ENCODE data around the gene MRFAP1L1.

The MRFAP1L1 gene

GRCh38 chr4:6710996-6711395, 1.3 kb upstream of the MRFAP1L1 start:
- no peak overlapping the region for H3K4me3 ChIP-seq (ENCODE audit: low read depth in 1 of 2, low read length in 2 of 2)
- peaks cover 45% of the 10 kb centered on the region for H3K4me1 ChIP-seq (ENCODE audit: insufficient read depth, low read length)
- no peak overlapping the region for H3K9ac ChIP-seq (ENCODE audit: low read depth, low read length)
- no peak overlapping the region for H2AFZ ChIP-seq (ENCODE audit: low read depth, low read length)
- TF ChIP-seq, protein P1, sequence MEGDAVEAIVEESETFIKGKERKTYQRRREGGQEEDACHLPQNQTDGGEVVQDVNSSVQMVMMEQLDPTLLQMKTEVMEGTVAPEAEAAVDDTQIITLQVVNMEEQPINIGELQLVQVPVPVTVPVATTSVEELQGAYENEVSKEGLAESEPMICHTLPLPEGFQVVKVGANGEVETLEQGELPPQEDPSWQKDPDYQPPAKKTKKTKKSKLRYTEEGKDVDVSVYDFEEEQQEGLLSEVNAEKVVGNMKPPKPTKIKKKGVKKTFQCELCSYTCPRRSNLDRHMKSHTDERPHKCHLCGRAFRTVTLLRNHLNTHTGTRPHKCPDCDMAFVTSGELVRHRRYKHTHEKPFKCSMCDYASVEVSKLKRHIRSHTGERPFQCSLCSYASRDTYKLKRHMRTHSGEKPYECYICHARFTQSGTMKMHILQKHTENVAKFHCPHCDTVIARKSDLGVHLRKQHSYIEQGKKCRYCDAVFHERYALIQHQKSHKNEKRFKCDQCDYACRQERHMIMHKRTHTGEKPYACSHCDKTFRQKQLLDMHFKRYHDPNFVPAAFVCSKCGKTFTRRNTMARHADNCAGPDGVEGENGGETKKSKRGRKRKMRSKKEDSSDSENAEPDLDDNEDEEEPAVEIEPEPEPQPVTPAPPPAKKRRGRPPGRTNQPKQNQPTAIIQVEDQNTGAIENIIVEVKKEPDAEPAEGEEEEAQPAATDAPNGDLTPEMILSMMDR (IDR thresholded peaks at IDR 0.05; ENCODE audit: borderline replicate concordance, extremely low read depth, low read length, poor library complexity, severe bottlenecking) = no peak
- TF ChIP-seq EZH2 (IDR thresholded peaks at IDR 0.05; ENCODE audit: borderline replicate concordance, low read depth, low read length, severe bottlenecking) = no peak
- H3K79me2 ChIP-seq (ENCODE audit: insufficient read depth, low read length) = peaks cover 43% of the 10 kb centered on the region
- DNase-seq (no peak), ATAC-seq (ENCODE audit: insufficient read depth, low read depth) (no peak)
- peaks cover 27% of the 10 kb centered on the region for H3K36me3 ChIP-seq (ENCODE audit: insufficient read depth, low read length)
- peak overlapping the region; percentile 87 for H3K4me2 ChIP-seq (ENCODE audit: insufficient read depth, low read length)
- H3K27ac ChIP-seq (ENCODE audit: low read length) = no peak overlapping the region
- no peaks in the 10 kb centered on the region for H3K27me3 ChIP-seq (ENCODE audit: insufficient read depth, low read length, poor library complexity)
- H4K20me1 ChIP-seq (ENCODE audit: insufficient read depth, low read length) = peaks cover 18% of the 10 kb centered on the region; the same call in 1 of the 2 replicates
- no peaks in the 10 kb centered on the region for H3K9me3 ChIP-seq (ENCODE audit: insufficient read depth, low read length, severe bottlenecking)

GRCh38 chr4:6710282-6710681, 617 bp upstream of the MRFAP1L1 start:
- Histone ChIP-seq H4K20me1 (ENCODE audit: insufficient read depth, low read length) (peaks cover 18% of the 10 kb centered on the region; the same call in 1 of the 2 replicates), H3K4me1 (ENCODE audit: insufficient read depth, low read length) (peaks cover 40% of the 10 kb centered on the region), H3K4me2 (ENCODE audit: insufficient read depth, low read length) (peak overlapping the region; percentile 87), H3K9ac (ENCODE audit: low read depth, low read length) (peak overlapping the region; percentile 83), H3K4me3 (ENCODE audit: low read depth in 1 of 2, low read length in 2 of 2) (peak overlapping the region; percentile 71 to 76; a peak in 3 of 4 replicates), H3K27ac (ENCODE audit: low read length) (peak overlapping the region; percentile 56), H3K9me3 (ENCODE audit: insufficient read depth, low read length, severe bottlenecking) (no peaks in the 10 kb centered on the region), H3K36me3 (ENCODE audit: insufficient read depth, low read length) (peaks cover 30% of the 10 kb centered on the region), H3K27me3 (ENCODE audit: insufficient read depth, low read length, poor library complexity) (no peaks in the 10 kb centered on the region), H2AFZ (ENCODE audit: low read depth, low read length) (peak overlapping the region; percentile 78), H3K79me2 (ENCODE audit: insufficient read depth, low read length) (peaks cover 50% of the 10 kb centered on the region)
- no peak for DNase-seq
- no peak for TF ChIP-seq EZH2 (IDR thresholded peaks at IDR 0.05; ENCODE audit: borderline replicate concordance, low read depth, low read length, severe bottlenecking)
- TF ChIP-seq, protein P1 (IDR thresholded peaks at IDR 0.05; ENCODE audit: borderline replicate concordance, extremely low read depth, low read length, poor library complexity, severe bottlenecking) = no peak
- peak; percentile 8; the same call in 1 of the 3 replicates for ATAC-seq (ENCODE audit: insufficient read depth, low read depth)

- TF ChIP-seq, protein P1 (IDR thresholded peaks at IDR 0.05; ENCODE audit: borderline replicate concordance, extremely low read depth, low read length, poor library complexity, severe bottlenecking) = no peak
- TF ChIP-seq EZH2 (IDR thresholded peaks at IDR 0.05; ENCODE audit: borderline replicate concordance, low read depth, low read length, severe bottlenecking) = no peak
- Histone ChIP-seq H3K9ac (ENCODE audit: low read depth, low read length) (no peak overlapping the region), H3K79me2 (ENCODE audit: insufficient read depth, low read length) (peaks cover 72% of the 10 kb centered on the region), H3K4me1 (ENCODE audit: insufficient read depth, low read length) (peaks cover 36% of the 10 kb centered on the region), H3K4me3 (ENCODE audit: low read depth in 1 of 2, low read length in 2 of 2) (no peak overlapping the region; a peak in 1 of 4 replicates), H4K20me1 (ENCODE audit: insufficient read depth, low read length) (peaks cover 24% of the 10 kb centered on the region), H3K27me3 (ENCODE audit: insufficient read depth, low read length, poor library complexity) (no peaks in the 10 kb centered on the region), H3K27ac (ENCODE audit: low read length) (no peak overlapping the region), H3K9me3 (ENCODE audit: insufficient read depth, low read length, severe bottlenecking) (no peaks in the 10 kb centered on the region), H3K36me3 (ENCODE audit: insufficient read depth, low read length) (peaks cover 53% of the 10 kb centered on the region), H2AFZ (ENCODE audit: low read depth, low read length) (no peak overlapping the region), H3K4me2 (ENCODE audit: insufficient read depth, low read length) (peak overlapping the region; percentile 87; the same call in 1 of the 2 replicates)
- DNase-seq (no peak), ATAC-seq (ENCODE audit: insufficient read depth, low read depth) (no peak)
Observed at GRCh38 chr4:6706173-6706572, 3.5 kb downstream of the MRFAP1L1 start.
